SU-DHL-6 (cell line): ENCODE data around the gene CCNY.

Experiments used
- H2AFZ ChIP-seq: fragments of 200-600 bp; sonication (generic); 2 replicates; pipeline ENCODE4 v1.6.1; 2014; ENCODE audit warnings: low read depth, mild to moderate bottlenecking, moderate library complexity, mixed read lengths, antibody characterized with exemption, low read length; ENCODE audit not compliant: severe bottlenecking
- H3F3A ChIP-seq: fragments of 200-600 bp; shearing (Covaris generic); 2 replicates; pipeline ENCODE4 v1.6.0; 2016; ENCODE audit warnings: antibody characterized with exemption, mild to moderate bottlenecking; ENCODE audit not compliant: insufficient read depth
- H3K27ac ChIP-seq: fragments of 200-600 bp; sonication (generic); 2 replicates; pipeline ENCODE4 v1.5.1; 2016; ENCODE audit warnings: low read depth, mild to moderate bottlenecking, low read length, moderate library complexity, mixed read lengths
- H3K27me3 ChIP-seq: fragments of 200-600 bp; sonication (generic), shearing (Covaris generic); 2 replicates; pipeline ENCODE4 v1.6.0; 2014; ENCODE audit warnings: mild to moderate bottlenecking, low read length
- H3K36me3 ChIP-seq: fragments of 200-600 bp; sonication (generic); 2 replicates; pipeline ENCODE4 v1.6.1; 2014; ENCODE audit warnings: mild to moderate bottlenecking, low read length, mixed read lengths
- H3K4me2 ChIP-seq: fragments of 300-600, 200-600 bp; shearing (Covaris generic), sonication (generic); 2 replicates; pipeline ENCODE4 v1.6.0; 2014; ENCODE audit warnings: low read length, low read depth, mild to moderate bottlenecking; ENCODE audit not compliant: poor library complexity, severe bottlenecking
- H3K4me3 ChIP-seq: fragments of 200-600 bp; sonication (generic); 2 replicates; pipeline ENCODE4 v1.5.1; 2014; ENCODE audit warnings: antibody characterized with exemption, low read length, mild to moderate bottlenecking, mixed read lengths; ENCODE audit not compliant: insufficient read depth, poor library complexity, severe bottlenecking
- H3K79me2 ChIP-seq: fragments of 200-600 bp; sonication (generic); 2 replicates; pipeline ENCODE4 v1.6.1; 2014; ENCODE audit warnings: mild to moderate bottlenecking, low read length, moderate library complexity; ENCODE audit not compliant: insufficient read depth
- H3K9ac ChIP-seq: fragments of 200-600 bp; sonication (generic); 2 replicates; pipeline ENCODE4 v1.7.0; 2014; ENCODE audit warnings: mild to moderate bottlenecking, low read length
- H3K9me2 ChIP-seq: fragments of 200-600 bp; sonication (generic); replicated peaks from 2 replicates; pipeline ENCODE4 v1.6.1; 2014; ENCODE audit warnings: low read length; ENCODE audit not compliant: insufficient read depth
- H3K9me3 ChIP-seq: fragments of 200-600 bp; sonication (generic); 2 replicates; pipeline ENCODE4 v1.6.1; 2014; ENCODE audit warnings: low read length, mixed read lengths; ENCODE audit not compliant: insufficient read depth
- H4K20me1 ChIP-seq: fragments of 200-600 bp; sonication (generic); 2 replicates; pipeline ENCODE4 v1.6.1; 2014; ENCODE audit warnings: low read depth, mild to moderate bottlenecking, antibody characterized with exemption, low read length, moderate library complexity, mixed read lengths
- CTCF ChIP-seq: fragments of 200-600 bp; sonication (generic); IDR thresholded peaks from one replicate; pipeline ENCODE4 v1.5.1; 2017; ENCODE audit warnings: antibody characterized with exemption, mild to moderate bottlenecking, low read length, moderate library complexity; ENCODE audit not compliant: insufficient read depth, poor library complexity, severe bottlenecking
- EZH2phosphoT487 ChIP-seq: fragments of 200-600 bp; sonication (generic), shearing (Covaris generic); conservative IDR thresholded peaks from 2 replicates; pipeline ENCODE4 v1.6.1; 2018; ENCODE audit warnings: mild to moderate bottlenecking, antibody characterized with exemption, low read length, moderate library complexity, mixed read lengths

CCNY gene

GRCh38 chr10:35564341-35564968, 228.1 kb downstream of the CCNY start:
- no peaks in the 10 kb centered on the region for H3K36me3 ChIP-seq

GRCh38 chr10:35565602-35566081, 229.3 kb downstream of the CCNY start:
- no peaks in the 10 kb centered on the region for H3K36me3 ChIP-seq
- no peak overlapping the region for H3K9ac ChIP-seq
- no peaks in the 10 kb centered on the region for H3K27me3 ChIP-seq
- no peaks in the 10 kb centered on the region for H3F3A ChIP-seq
- no peaks in the 10 kb centered on the region for H4K20me1 ChIP-seq
- H3K4me2 ChIP-seq = no peak overlapping the region
- no peaks in the 10 kb centered on the region for H3K9me2 ChIP-seq
- H3K79me2 ChIP-seq = no peaks in the 10 kb centered on the region
- H3K9me3 ChIP-seq = no peaks in the 10 kb centered on the region
- no peak for TF ChIP-seq EZH2phosphoT487
- no peak for TF ChIP-seq CTCF
- H3K4me3 ChIP-seq = no peak overlapping the region
- H2AFZ ChIP-seq = no peak overlapping the region
- no peak overlapping the region for H3K27ac ChIP-seq

More at GRCh38 chr10:35564341-35564968, 228.1 kb downstream of the CCNY start:
- Histone ChIP-seq H4K20me1 (no peaks in the 10 kb centered on the region), H3K9me3 (no peaks in the 10 kb centered on the region), H2AFZ (no peak overlapping the region), H3K4me3 (no peak overlapping the region), H3K79me2 (no peaks in the 10 kb centered on the region), H3K9ac (no peak overlapping the region), H3K4me2 (no peak overlapping the region), H3K27me3 (no peaks in the 10 kb centered on the region), H3K9me2 (no peaks in the 10 kb centered on the region), H3F3A (no peaks in the 10 kb centered on the region), H3K27ac (no peak overlapping the region)
- TF ChIP-seq CTCF (no peak), EZH2phosphoT487 (no peak)

- H4K20me1 ChIP-seq = no peaks in the 10 kb centered on the region
- no peaks in the 10 kb centered on the region for H3K9me2 ChIP-seq
- no peaks in the 10 kb centered on the region for H3K9me3 ChIP-seq
- no peaks in the 10 kb centered on the region for H3K36me3 ChIP-seq
- no peak overlapping the region for H3K9ac ChIP-seq
- no peaks in the 10 kb centered on the region for H3F3A ChIP-seq
- no peaks in the 10 kb centered on the region for H3K79me2 ChIP-seq
- H3K27ac ChIP-seq = no peak overlapping the region
- no peak for TF ChIP-seq CTCF
- no peak for TF ChIP-seq EZH2phosphoT487
- H3K4me3 ChIP-seq = no peak overlapping the region
- H2AFZ ChIP-seq = no peak overlapping the region
- H3K4me2 ChIP-seq = no peak overlapping the region
- H3K27me3 ChIP-seq = no peaks in the 10 kb centered on the region
Observed at GRCh38 chr10:35567951-35568350, 231.6 kb downstream of the CCNY start.
